ENCODE measurements around the gene HOMEZ. TPM values are rescaled to one million over a fixed set of nuclear protein-coding genes. Genes with fewer than 3 reads are reported as not detected.

HOMEZ gene
- total RNA-seq, 1 experiment from 2014 or later, result 18.2 TPM

DNA sequence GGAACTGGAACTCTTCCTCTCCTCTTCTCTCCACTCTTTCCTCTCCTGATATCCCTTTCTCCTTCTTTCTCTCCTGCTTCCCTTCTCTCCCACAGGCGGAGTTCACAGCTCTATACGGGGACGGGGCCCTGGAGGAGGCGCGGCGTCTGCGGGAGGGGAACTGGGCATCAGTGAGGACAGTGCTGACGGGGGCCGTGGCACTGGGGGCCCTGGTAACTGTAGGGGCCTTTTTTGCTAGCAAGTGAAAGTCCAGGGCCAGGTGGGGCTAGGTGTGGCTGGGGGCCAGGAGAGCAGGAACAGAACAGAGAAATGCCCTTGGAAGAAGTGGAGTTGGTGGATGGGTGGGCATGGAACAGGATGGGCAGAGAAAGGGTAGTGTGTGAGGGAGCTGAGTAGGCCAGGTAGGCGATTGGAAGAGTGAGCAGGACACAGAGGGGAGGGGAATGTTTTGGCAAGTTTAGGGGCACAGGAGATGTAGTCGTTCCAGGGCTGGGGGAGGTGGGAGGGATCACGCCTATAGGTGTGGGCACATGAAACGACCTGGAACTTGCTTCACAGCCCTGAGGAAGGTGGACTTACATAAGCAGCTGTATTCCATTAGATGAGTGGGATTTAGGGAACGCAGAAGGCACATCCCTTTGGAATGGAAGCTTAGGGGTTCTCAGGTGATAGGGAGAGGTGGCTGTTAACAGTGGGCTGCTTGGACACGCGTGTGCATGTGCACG, 23.0 kb upstream of the HOMEZ start:
- RAD21 ChIA-PET (ENCODE audit: low non-redundant PET in 1 of 2, low total read pairs in 2 of 2, uncharacterized antibody in 2 of 2, unreplicated experiment in 2 of 2), result no interaction called here
- intact Hi-C loops (cut with micrococcal nuclease), result loop anchor here (10.0 kb wide), 1 partner anchor 324 kb away; the partner anchor contains the start of gene AJUBA
- no peaks in the 10 kb centered on the region for H3K27me3 ChIP-seq (ENCODE audit: insufficient read depth, low read length)
- TF ChIP-seq, protein P1, sequence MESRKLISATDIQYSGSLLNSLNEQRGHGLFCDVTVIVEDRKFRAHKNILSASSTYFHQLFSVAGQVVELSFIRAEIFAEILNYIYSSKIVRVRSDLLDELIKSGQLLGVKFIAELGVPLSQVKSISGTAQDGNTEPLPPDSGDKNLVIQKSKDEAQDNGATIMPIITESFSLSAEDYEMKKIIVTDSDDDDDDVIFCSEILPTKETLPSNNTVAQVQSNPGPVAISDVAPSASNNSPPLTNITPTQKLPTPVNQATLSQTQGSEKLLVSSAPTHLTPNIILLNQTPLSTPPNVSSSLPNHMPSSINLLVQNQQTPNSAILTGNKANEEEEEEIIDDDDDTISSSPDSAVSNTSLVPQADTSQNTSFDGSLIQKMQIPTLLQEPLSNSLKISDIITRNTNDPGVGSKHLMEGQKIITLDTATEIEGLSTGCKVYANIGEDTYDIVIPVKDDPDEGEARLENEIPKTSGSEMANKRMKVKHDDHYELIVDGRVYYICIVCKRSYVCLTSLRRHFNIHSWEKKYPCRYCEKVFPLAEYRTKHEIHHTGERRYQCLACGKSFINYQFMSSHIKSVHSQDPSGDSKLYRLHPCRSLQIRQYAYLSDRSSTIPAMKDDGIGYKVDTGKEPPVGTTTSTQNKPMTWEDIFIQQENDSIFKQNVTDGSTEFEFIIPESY (IDR thresholded peaks at IDR 0.05; ENCODE audit: extremely low read depth, insufficient replicate concordance, low read length), result no peak
- TF ChIP-seq YY1 (IDR thresholded peaks at IDR 0.05; ENCODE audit: extremely low read depth, insufficient replicate concordance, low read depth, low read length) (no peak), EZH2phosphoT487 (IDR thresholded peaks at IDR 0.05; ENCODE audit: borderline replicate concordance) (no peak), RAD21 (IDR thresholded peaks at IDR 0.05; ENCODE audit: low read depth) (no peak), POLR2A (IDR thresholded peaks at IDR 0.05; ENCODE audit: borderline replicate concordance, extremely low read depth, insufficient read depth, insufficient read length) (no peak), SIN3A (IDR thresholded peaks at IDR 0.05; ENCODE audit: low read depth) (no peak), CEBPB (IDR thresholded peaks at IDR 0.05; ENCODE audit: low read depth) (no peak), SRF (IDR thresholded peaks at IDR 0.05; ENCODE audit: low read depth) (no peak), POLR2AphosphoS5 (IDR thresholded peaks at IDR 0.05; ENCODE audit: low read depth, low read length) (no peak), EZH2 (IDR thresholded peaks at IDR 0.05) (no peak), EGR1 (IDR thresholded peaks at IDR 0.05; ENCODE audit: low read depth) (no peak)
- TF ChIP-seq, protein P2, sequence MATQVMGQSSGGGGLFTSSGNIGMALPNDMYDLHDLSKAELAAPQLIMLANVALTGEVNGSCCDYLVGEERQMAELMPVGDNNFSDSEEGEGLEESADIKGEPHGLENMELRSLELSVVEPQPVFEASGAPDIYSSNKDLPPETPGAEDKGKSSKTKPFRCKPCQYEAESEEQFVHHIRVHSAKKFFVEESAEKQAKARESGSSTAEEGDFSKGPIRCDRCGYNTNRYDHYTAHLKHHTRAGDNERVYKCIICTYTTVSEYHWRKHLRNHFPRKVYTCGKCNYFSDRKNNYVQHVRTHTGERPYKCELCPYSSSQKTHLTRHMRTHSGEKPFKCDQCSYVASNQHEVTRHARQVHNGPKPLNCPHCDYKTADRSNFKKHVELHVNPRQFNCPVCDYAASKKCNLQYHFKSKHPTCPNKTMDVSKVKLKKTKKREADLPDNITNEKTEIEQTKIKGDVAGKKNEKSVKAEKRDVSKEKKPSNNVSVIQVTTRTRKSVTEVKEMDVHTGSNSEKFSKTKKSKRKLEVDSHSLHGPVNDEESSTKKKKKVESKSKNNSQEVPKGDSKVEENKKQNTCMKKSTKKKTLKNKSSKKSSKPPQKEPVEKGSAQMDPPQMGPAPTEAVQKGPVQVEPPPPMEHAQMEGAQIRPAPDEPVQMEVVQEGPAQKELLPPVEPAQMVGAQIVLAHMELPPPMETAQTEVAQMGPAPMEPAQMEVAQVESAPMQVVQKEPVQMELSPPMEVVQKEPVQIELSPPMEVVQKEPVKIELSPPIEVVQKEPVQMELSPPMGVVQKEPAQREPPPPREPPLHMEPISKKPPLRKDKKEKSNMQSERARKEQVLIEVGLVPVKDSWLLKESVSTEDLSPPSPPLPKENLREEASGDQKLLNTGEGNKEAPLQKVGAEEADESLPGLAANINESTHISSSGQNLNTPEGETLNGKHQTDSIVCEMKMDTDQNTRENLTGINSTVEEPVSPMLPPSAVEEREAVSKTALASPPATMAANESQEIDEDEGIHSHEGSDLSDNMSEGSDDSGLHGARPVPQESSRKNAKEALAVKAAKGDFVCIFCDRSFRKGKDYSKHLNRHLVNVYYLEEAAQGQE (IDR thresholded peaks at IDR 0.05; ENCODE audit: low read depth), result no peak
- TF ChIP-seq, protein P3, sequence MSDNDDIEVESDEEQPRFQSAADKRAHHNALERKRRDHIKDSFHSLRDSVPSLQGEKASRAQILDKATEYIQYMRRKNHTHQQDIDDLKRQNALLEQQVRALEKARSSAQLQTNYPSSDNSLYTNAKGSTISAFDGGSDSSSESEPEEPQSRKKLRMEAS (IDR thresholded peaks at IDR 0.05), result no peak
- TF ChIP-seq, protein P4, sequence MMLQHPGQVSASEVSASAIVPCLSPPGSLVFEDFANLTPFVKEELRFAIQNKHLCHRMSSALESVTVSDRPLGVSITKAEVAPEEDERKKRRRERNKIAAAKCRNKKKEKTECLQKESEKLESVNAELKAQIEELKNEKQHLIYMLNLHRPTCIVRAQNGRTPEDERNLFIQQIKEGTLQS (IDR thresholded peaks at IDR 0.05), result no peak
- no peak overlapping the region for H3K4me3 ChIP-seq (replicated peaks in 1 of 2; ENCODE audit: low read depth in 1 of 2, low read length in 2 of 2)
- H3K4me1 ChIP-seq (ENCODE audit: control insufficient read depth in 1 of 2, insufficient read depth in 2 of 2, low read length in 2 of 2), result peaks cover 16 to 22% of the 10 kb centered on the region in 2 experiments; a peak in 3 of 4 replicates
- DNase-seq (ENCODE audit: low read depth, low spot score), result no peak
- H3K79me2 ChIP-seq (ENCODE audit: insufficient read depth, low read length), result peaks cover 54% of the 10 kb centered on the region
- CTCF ChIA-PET, result no interaction called here
- H4K20me1 ChIP-seq (ENCODE audit: insufficient read depth), result no peaks in the 10 kb centered on the region
- no peak for ATAC-seq
- H3K27ac ChIP-seq (ENCODE audit: low read depth, low read length), result no peak overlapping the region
- no peaks in the 10 kb centered on the region for H3K9me3 ChIP-seq (ENCODE audit: control insufficient read depth in 1 of 2, insufficient read depth in 1 of 2, low read depth in 1 of 2, low read length in 2 of 2)
- H3K9ac ChIP-seq (ENCODE audit: low read length), result no peak overlapping the region
- POLR2A ChIA-PET, result no interaction called here
- no peaks in the 10 kb centered on the region for H3K9me2 ChIP-seq (ENCODE audit: insufficient read depth)
- no peak overlapping the region for H2AFZ ChIP-seq (ENCODE audit: low read depth, low read length, poor library complexity, severe bottlenecking)
- no peak overlapping the region for H3K4me2 ChIP-seq (ENCODE audit: low read length)
- no TSS peak for BruUV-seq (replicated peaks)
- H3K36me3 ChIP-seq (ENCODE audit: control insufficient read depth in 1 of 2, insufficient read depth in 2 of 2, low read length in 2 of 2), result peaks cover 32 to 39% of the 10 kb centered on the region in 2 experiments

Measured in HCT116 (cell line).